Left ventricle myocardium superior (tissue), 1 donor: ENCODE measurements around the gene FGFR3. TPM values are rescaled to one million over a fixed set of nuclear protein-coding genes. Genes with fewer than 3 reads are reported as not detected.
A peak's percentile ranks its signal among the peaks of the same experiment; 100 is the strongest.

Experiments
- ATAC-seq: fragments of 200-7000 bp; cut with Tn5 transposase; one replicate; pipeline ENCODE4 v1.9.1; 2020; ENCODE audit warnings: mild to moderate bottlenecking, moderate library complexity
- DNase-seq: peaks from one replicate; pipeline ENCODE4 v3.0.0-alpha.2; 2020
- intact Hi-C: fragments of 100-400 bp; cut with micrococcal nuclease; formaldehyde crosslinking; loops from one replicate; pipeline ENCODE4 v1.11.0; 2022
- total RNA-seq: library from RNA; stranded (reverse); fragmentation: NEBNext Ultra II Directional; extraction: Animal tissue kit (Norgen Biotek cat#: 25700); gene quantifications from one replicate; pipeline ENCODE4 v1.2.1, GENCODE V29; 2021
- donor health status: DM: no; HTN: yes; CAD: no; lungs with severe emphysema.

The FGFR3 gene
- total RNA-seq, 1 donor from 2014 or later, result 1.7 TPM

DNA sequence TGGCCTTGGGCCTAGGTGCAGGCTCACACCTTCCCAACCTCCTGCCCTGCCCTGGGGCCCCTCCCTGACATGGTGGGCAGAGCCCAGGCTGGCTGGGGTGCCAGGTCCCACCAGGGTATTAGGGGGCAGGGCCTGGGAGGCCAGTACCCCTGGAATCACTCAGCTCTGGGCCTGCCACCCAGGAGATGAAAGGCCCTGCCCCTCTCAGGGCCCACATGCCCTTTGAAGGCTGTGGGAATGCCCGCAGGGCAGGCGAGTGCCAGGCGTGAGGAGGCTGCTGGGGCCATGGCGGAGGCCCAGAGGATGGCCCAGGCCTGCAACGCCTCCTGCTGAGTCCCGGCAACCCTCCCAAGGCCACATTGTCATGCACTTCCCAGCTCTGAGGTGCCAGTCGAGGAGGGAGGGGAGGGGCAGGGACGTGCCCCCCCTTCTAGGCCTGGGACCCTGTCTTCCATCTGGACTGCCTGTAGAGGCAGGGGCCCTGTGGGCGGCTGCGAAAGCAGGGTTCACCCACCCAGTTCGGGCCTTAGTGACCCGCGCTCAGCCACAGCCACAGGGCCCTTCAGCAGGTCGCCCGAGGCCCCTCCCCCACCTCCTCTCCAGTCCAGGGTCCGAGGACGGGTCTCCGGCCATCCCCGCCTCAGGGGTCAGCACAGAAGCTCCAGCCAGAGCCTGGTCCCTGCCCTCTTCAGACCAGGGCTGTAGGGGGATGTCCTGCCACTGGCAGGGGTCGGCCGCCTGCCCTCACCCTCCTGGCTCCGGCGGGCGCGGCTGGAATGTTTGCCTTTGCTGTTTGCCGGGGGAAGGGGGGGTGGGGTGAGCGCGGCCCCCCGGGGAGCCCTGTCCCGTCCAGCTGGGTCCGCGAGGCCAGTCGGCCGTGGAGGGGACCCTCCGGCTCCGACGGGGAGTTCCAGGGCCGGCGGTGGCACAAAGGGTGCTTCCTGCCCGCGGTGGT lies 26.7 kb upstream of the FGFR3 start:
- no peak for ATAC-seq
- intact Hi-C loops, result no loop called here
- no peak for DNase-seq

DNA sequence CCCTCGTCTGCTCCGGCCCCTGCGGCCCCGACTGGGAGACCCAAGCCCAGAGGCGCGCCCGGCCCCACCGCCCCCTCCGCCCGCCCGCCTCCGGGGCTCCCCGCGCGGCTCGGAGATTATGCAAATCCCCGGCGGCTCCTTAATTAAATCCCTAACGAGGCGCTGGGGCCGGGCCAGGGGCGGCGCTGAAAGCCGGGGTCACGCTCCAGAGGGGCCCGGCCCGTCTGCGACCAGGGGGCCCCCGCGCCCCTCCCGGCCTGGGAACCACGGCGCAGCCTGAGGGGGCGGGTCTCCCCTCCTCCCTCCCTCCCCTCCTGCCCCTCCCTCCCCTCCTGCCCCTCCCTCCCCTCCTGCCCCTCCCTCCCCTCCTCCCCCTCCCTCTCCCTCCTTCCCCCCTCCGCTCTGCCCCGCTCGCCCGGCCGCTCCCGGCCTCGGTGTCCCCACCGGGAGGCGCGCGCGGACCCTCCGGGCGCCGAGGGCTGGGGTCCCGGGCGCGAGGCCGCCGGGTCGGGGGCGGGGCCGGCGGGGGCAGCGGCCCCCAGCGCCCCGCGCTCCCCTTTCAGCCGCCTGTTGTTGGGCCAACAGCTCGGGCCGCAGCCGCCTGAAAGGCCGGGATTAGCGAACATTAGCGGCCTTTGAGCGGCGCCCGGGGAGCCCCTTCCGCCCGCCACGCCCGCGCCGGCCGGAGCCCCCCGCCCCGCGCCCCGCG lies 25.9 kb upstream of the FGFR3 start:
- intact Hi-C loops, result no loop called here
- DNase-seq (peak; percentile 45), ATAC-seq (peak; percentile 36)

- peak; percentile 16 for ATAC-seq
- peak; percentile 59 for DNase-seq
- intact Hi-C loops, result no loop called here
Observed at GRCh38 chr4:1767770-1768366, 25.2 kb upstream of the FGFR3 start.

GRCh38 chr4:1768367-1769034 lies 24.6 kb upstream of the FGFR3 start:
- intact Hi-C loops, result no loop called here
- ATAC-seq, result no peak
- DNase-seq, result no peak

DNA sequence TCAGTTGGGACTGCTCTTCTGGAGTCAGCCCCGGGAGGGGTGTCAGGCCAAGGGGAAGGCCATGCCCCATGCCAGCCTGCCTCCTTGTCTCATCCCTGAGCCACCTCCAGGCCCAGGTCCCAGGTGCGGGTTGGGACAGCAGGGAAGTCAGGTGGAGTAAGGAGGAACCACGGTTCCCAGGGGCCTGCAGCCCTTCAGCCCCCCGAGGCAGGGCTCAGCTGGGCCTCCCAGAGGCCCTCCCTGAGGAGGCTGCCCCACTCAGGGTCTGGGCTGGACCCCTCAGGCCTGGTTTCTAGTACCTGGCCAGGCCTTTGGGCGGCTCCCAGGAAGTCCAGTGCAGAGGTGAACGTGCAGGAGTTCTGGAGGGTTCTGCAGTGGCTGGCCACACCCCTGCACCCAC lies 23.4 kb upstream of the FGFR3 start:
- intact Hi-C loops, result no loop called here
- ATAC-seq, result no peak
- DNase-seq, result no peak

DNA sequence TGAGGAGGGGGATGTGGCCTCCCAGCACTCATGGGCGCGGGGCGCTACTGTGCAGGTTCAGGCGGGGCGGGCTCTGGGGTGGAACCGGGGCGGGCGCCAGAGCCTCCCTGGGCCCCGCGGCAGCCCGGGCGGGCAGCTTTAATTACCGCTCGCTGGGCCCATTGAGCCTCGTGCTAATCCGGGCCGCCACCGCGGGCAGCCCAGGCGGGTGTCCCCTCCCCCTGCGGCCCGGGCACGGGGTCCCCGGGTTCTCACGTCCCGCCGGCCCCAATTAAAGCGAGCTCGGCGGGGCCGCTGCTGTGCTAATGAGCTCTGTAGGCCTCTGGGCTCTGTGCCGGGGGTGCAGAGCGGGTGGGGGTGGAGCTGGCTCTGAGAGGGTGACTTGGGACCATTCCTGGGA lies 22.8 kb upstream of the FGFR3 start:
- no peak for DNase-seq
- no peak for ATAC-seq
- intact Hi-C loops, result no loop called here

DNA sequence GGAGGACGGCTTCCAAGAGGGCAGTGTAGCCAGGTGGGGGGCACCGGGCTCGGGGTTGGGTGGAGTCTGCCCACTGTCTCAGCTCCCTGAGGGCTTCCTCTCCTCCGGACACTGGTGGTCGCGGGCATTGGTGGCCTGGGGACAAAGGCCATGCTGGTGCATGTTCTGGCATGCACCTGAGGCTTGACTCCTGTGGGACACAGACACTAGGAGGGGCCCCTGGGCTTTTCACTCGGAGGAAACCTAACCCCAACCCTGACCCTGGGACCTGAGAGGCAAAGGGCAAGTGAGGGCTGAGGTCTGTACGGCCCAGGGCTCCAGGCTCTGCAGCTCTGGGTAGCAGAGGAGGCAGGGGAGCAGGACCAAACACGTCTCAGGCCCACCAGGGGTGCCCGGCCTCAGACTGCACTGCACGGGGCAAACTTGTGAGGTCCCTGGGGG lies 22.3 kb upstream of the FGFR3 start:
- ATAC-seq, result no peak
- intact Hi-C loops, result no loop called here

GRCh38 chr4:1771555-1772305 lies 21.4 kb upstream of the FGFR3 start:
- intact Hi-C loops, result no loop called here
- ATAC-seq (no peak), DNase-seq (no peak)

More for the DNA sequence above, 22.3 kb upstream of the FGFR3 start:
- DNase-seq, result no peak

GRCh38 chr4:1772853-1773538 lies 20.1 kb upstream of the FGFR3 start:
- ATAC-seq, result no peak
- intact Hi-C loops, result no loop called here

DNA sequence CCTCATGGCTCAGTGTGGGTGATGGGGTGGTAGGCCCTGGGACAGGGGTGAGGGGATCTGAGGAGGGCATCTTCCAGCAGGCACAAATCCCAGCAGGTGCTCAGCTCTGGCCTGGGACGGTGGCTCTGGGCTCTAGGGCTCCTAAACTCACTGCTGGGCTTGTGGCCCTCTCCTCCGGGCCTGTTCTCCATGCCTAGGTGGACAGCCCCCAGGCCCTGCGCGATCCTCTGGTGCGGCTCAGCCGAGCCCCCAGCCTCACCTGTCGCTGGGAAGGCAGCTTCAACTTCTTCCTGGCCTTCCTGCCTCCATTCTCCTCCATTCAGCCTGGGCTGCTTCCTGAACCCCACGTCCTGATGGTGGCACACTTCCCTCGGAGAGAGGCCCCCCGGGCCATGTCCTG lies 19.3 kb upstream of the FGFR3 start:
- no peak for ATAC-seq
- DNase-seq, result no peak
- intact Hi-C loops, result no loop called here

More at GRCh38 chr4:1772853-1773538, 20.1 kb upstream of the FGFR3 start:
- no peak for DNase-seq

- intact Hi-C loops, result no loop called here
Observed at GRCh38 chr4:1775731-1776500, 17.2 kb upstream of the FGFR3 start.

GRCh38 chr4:1776521-1777161 lies 16.5 kb upstream of the FGFR3 start:
- no peak for DNase-seq
- intact Hi-C loops, result no loop called here
- ATAC-seq, result no peak

More at GRCh38 chr4:1775731-1776500, 17.2 kb upstream of the FGFR3 start:
- DNase-seq, result no peak
- no peak for ATAC-seq

GRCh38 chr4:1777822-1778641 lies 15.1 kb upstream of the FGFR3 start:
- intact Hi-C loops, result no loop called here
- ATAC-seq (no peak), DNase-seq (no peak)

GRCh38 chr4:1778642-1779392 lies 14.3 kb upstream of the FGFR3 start:
- intact Hi-C loops, result no loop called here
- DNase-seq (no peak), ATAC-seq (no peak)

DNA sequence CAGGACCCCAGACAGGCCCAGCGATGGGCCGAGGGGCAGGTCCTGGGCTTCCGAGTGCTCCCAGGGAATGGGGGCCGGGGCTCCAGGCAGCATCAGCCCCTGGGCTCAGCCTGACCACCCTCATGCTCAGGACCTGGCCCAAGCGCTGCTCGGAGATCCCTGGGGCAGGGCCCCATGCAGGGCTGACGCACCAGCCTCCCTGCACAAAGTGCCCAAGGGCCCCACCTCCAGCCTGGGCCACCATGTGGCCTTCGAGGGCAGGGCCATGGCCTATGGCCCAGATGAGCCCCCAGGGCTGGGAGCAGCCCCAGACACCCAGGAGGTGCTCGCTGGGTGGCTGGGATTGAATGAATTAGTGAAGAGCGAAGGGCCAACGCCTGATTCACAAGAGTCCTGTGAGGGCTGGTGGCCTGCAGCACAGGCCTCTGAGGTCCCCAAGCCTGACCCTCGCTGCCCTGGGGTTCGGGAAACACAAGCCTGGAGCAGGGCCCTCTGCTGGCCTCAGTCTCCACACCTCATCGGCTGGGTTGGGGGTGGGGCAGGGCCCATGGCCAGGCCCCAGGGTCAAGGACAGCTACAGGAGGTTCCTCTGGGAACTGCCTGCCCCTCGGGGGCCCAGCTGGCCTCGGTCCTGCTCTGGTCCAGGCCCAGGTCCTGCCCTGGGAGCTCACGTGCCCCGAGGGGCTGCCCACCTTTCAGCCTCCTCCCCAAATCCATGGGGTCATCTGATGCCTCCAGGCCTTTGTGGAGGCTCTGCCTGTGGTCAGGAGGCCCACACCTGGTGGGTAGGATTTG lies 13.3 kb upstream of the FGFR3 start:
- ATAC-seq (no peak), DNase-seq (no peak)
- intact Hi-C loops, result no loop called here
